ENCODE data around the gene DCP1A. TPM values are rescaled to one million over a fixed set of nuclear protein-coding genes. Genes with fewer than 3 reads are reported as not detected.

DCP1A gene
- total and polyA plus RNA-seq, 9 of the 15 experiments (the other 6 are each of a cell fraction or from before 2014, with no cell fraction given) = 6.6 to 33.7 (median 13.3) TPM

GRCh38 chr3:53236112-53236841 lies 111.1 kb downstream of the DCP1A start (continued):
- TF ChIP-seq GMEB1 (CRISPR knock-in tag; IDR thresholded peaks at IDR 0.05) (0 out of 2 replicates have a peak, but pooled peaks have one; percentile 48), ZNF644 (tag; IDR thresholded peaks at IDR 0.05; ENCODE audit: low read depth) (peak; percentile 47; the same call in 1 of the 2 replicates), ZNF449 (CRISPR knock-in tag; IDR thresholded peaks at IDR 0.05) (0 out of 2 replicates have a peak, but pooled peaks have one; percentile 53), ARID1B (IDR thresholded peaks at IDR 0.05) (0 out of 2 replicates have a peak, but pooled peaks have one; percentile 27), HNRNPL (IDR thresholded peaks at IDR 0.05; ENCODE audit: low read depth, low read length) (no peak), TSHZ1 (CRISPR knock-in tag; IDR thresholded peaks at IDR 0.05) (no peak), NR2C2 (CRISPR knock-in tag; IDR thresholded peaks at IDR 0.05) (no peak), NR2C2 (tag; IDR thresholded peaks at IDR 0.05) (peak; percentile 26; the same call in 1 of the 2 replicates), ZNF551 (CRISPR knock-in tag; IDR thresholded peaks at IDR 0.05) (no peak), GABPB1 (CRISPR knock-in tag; IDR thresholded peaks at IDR 0.05) (no peak), RNF2 (IDR thresholded peaks at IDR 0.05) (no peak), SMAD1 (IDR thresholded peaks at IDR 0.05; ENCODE audit: low read depth, low read length, partially characterized antibody) (no peak), BRD4 (IDR thresholded peaks at IDR 0.05) (no peak), ZNF609 (CRISPR knock-in tag; IDR thresholded peaks at IDR 0.05; ENCODE audit: borderline replicate concordance) (no peak), RUNX1 (IDR thresholded peaks at IDR 0.05; ENCODE audit: low read depth) (no peak), PTRF (tag; IDR thresholded peaks at IDR 0.05) (0 out of 2 replicates have a peak, but pooled peaks have one; percentile 23)

Data from K562 (cell line).